HG03066 (cell line): ENCODE data around the gene EPHB6.

Source experiments
- ATAC-seq: cut with Tn5 transposase; IDR thresholded peaks from one replicate; pipeline ENCODE4 v1.9.1; 2021; ENCODE audit warnings: low read depth; ENCODE audit not compliant: unreplicated experiment

The EPHB6 gene

DNA sequence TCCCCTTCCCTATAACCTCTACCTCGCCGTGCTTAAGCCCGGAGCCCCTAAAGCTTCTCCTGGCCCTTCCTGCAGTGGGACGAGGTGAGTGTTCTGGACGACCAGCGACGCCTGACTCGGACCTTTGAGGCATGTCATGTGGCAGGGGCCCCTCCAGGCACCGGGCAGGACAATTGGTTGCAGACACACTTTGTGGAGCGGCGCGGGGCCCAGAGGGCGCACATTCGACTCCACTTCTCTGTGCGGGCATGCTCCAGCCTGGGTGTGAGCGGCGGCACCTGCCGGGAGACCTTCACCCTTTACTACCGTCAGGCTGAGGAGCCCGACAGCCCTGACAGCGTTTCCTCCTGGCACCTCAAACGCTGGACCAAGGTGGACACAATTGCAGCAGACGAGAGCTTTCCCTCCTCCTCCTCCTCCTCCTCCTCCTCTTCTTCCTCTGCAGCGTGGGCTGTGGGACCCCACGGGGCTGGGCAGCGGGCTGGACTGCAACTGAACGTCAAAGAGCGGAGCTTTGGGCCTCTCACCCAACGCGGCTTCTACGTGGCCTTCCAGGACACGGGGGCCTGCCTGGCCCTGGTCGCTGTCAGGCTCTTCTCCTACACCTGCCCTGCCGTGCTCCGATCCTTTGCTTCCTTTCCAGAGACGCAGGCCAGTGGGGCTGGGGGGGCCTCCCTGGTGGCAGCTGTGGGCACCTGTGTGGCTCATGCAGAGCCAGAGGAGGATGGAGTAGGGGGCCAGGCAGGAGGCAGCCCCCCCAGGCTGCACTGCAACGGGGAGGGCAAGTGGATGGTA is 9.2 kb downstream of the EPHB6 start:
- ATAC-seq: no peak

DNA sequence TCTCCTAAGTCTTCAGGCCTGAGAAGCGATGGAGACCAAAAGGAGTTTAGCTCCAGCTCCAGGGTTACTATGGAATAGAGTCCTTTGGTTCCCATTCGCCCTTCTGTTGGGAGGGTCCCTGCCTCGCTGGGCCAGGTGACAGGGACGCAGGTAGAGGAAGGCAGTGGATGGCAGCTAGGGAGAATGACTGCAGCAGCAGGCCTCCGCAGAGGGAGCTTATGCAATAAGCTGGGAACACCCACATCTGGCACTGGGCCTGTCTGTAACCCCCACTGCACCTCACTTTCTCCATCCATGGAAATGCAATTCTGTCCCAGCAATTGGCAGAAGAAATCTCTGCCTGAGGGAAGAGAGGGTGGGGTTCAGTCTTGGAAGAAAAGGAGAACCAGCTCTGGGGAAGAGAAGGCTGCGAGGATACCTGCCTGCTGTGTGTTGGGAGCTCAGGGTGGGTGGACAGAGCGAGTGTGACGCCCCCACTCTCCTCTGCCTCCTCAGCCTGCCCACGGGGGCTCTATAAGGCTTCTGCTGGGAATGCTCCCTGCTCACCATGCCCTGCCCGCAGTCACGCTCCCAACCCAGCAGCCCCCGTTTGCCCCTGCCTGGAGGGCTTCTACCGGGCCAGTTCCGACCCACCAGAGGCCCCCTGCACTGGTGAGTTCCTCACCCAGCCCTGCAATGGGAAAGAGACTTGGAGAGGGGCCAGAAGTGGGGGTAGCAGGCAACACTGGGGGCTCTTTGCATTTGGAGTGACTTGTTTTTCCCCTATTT is 10.3 kb downstream of the EPHB6 start:
- ATAC-seq: no peak

DNA sequence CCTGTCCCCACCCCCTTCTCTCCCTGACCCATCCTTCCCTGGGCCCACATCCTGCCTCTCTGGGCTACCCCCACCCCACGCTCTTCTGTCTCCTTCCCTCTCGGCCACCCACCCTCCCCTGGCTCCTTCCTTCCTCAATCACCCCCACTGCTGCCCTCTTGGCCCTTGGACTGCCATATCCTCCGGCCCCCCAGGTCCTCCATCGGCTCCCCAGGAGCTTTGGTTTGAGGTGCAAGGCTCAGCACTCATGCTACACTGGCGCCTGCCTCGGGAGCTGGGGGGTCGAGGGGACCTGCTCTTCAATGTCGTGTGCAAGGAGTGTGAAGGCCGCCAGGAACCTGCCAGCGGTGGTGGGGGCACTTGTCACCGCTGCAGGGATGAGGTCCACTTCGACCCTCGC is 10.9 kb downstream of the EPHB6 start:
- no peak for ATAC-seq

DNA sequence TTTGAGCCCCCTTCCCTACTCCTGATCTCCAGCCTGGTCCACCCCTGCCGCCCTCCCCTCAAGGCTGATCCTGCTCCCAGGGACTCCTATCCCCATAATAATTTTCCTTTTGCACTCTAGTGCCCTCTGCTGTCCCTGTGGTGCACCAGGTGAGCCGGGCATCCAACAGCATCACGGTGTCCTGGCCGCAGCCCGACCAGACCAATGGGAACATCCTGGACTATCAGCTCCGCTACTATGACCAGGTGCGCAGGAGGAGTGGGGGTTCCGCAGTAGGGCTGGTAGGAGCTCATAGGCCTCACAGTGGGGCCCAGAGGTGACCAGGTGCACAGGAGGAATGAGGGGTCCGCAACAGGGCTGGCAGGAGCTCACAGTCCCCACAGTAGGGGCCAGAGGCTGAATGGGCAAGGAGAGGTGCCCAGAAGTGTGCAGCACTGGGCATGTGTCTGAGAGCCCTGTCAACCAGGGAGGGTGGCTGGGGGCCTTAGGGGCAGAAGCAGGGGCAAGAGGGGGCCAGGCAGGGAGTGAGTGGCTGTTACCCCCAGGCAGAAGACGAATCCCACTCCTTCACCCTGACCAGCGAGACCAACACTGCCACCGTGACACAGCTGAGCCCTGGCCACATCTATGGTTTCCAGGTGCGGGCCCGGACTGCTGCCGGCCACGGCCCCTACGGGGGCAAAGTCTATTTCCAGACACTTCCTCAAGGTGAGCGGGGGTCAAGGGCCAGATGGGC is 11.7 kb downstream of the EPHB6 start:
- no peak for ATAC-seq

DNA sequence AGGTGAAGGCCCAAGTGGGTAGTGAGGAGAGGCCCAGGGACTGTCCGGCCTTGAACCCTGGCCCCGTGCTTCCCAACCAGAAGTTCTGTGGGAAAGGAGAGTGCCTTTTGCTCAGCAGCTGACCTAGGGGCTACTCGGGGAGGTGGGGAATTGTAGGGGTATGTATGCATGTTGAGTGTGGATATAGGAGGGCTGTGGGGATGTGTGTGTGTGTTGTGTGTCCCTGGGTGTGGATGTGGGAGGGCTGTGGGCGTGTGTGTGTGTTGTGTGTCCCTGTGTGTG is 12.2 kb downstream of the EPHB6 start:
- ATAC-seq: no peak

DNA sequence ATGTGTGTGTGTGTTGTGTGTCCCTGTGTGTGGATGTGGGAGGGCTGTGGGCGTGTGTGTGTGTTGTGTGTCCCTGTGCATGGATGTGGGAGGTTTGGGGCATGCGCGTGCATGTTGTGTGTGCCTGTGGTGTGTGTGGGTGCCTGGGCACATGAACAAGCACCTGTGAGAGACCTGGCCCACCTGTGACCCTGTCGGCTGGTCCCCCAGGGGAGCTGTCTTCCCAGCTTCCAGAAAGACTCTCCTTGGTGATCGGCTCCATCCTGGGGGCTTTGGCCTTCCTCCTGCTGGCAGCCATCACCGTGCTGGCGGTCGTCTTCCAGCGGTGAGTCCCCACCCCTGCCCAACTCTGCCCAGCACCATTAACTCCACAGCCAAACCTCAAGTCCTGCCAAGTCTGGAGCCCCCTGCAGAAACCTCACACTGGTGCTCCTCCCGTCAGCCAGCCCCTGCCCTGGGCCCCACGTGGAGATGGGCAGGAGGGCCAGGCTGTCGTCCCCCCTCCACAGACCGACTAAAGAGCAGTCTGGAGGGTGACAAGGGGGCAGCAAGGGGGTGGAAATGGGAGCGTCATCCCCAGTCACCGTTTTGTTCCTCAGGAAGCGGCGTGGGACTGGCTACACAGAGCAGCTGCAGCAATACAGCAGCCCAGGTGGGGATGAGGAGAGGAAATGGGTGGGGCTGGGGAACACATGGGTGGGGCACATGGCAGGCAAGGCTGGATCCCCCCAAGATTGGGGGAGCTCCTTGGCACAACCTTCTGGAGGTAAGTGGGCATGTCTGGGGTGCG is 12.7 kb downstream of the EPHB6 start:
- ATAC-seq: no peak

DNA sequence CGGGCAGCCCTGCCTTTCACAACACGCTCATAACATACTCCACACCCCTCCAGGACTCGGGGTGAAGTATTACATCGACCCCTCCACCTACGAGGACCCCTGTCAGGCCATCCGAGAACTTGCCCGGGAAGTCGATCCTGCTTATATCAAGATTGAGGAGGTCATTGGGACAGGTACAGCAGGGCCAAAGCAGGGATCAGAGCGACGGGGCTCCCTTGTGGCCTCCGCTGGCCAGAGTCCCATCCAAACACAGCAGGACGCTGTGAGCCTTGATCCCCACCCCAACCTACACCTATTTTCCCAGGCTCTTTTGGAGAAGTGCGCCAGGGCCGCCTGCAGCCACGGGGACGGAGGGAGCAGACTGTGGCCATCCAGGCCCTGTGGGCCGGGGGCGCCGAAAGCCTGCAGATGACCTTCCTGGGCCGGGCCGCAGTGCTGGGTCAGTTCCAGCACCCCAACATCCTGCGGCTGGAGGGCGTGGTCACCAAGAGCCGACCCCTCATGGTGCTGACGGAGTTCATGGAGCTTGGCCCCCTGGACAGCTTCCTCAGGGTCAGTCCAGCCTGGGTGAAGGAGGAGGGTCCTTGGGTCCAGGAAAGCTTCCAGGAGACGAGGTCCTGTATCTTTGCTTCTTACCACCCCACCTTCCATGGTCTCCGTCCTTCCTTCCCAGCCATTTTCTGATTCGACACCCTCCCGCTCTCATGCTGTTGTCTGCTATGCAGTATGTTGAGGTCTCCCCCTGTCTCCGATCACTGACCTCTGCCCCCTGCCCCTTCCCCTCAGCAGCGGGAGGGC is 13.5 kb downstream of the EPHB6 start:
- ATAC-seq: no peak

DNA sequence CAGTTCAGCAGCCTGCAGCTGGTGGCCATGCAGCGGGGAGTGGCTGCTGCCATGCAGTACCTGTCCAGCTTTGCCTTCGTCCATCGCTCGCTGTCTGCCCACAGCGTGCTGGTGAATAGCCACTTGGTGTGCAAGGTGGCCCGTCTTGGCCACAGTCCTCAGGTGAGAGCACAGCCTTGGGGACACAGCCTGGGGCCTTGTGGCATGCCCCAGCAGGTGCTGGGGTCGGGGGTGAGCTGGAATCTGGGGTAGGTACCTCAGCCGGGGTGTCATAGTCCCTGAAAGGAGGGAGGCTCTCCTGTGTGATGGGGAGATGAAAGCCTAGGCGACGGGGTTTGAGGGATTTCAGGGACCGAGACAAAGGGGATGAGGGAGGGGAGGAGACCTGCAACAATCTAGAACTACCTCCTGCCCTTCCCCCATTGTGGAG is 14.1 kb downstream of the EPHB6 start:
- ATAC-seq: no peak

DNA sequence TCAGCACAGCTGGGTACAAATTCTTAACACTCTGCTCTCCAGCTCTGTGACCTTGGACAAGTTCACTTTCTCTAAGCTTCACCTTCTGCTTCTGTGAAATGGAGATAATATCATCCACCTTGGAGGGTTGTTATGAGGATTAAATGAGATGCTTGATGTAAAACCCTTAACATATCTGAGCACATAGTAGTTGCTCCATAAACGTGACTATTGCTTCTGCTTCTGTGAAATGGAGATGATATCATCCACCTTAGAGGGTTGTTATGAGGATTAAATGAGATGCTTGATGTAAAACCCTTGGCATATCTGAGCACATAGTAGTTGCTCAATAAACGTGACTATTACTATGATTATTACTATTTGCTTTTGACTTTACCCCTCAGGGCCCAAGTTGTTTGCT is 14.6 kb downstream of the EPHB6 start:
- no peak for ATAC-seq

DNA sequence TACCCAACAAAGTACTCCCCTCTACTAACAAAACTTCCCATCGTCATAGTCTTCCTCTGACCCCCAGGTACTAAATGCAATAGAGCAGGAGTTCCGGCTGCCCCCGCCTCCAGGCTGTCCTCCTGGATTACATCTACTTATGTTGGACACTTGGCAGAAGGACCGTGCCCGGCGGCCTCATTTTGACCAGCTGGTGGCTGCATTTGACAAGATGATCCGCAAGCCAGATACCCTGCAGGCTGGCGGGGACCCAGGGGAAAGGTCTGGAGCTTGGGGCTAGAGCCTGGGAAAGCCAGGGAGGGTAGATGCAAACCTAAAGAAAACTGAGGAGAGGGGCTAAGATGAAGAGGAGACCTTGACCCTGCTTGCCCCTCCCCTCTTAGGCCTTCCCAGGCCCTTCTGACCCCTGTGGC is 15.3 kb downstream of the EPHB6 start:
- no peak for ATAC-seq

DNA sequence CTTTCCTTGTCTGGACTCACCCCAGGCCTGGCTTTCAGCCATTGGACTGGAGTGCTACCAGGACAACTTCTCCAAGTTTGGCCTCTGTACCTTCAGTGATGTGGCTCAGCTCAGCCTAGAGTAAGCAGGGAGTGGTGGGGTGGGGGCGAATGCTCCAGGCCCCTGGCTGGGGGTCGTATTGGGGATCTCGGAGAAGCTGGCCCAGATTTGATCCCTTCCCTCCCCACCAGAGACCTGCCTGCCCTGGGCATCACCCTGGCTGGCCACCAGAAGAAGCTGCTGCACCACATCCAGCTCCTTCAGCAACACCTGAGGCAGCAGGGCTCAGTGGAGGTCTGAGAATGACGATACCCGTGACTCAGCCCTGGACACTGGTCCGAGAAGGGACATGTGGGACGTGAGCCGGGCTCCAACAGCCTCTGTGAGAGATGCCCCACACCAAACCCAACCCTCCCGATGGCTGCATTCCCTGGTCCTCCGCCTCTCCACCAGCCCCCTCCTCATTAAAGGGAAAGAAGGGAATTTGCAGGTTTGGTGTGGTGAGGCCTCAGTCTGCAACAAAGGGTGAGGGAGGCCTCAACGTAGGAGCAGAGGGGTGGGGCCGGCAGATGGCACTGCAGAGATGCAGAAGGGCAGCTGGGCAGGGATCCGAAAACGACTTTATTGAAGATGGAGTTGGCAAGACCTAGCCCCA is 15.8 kb downstream of the EPHB6 start:
- no peak for ATAC-seq

DNA sequence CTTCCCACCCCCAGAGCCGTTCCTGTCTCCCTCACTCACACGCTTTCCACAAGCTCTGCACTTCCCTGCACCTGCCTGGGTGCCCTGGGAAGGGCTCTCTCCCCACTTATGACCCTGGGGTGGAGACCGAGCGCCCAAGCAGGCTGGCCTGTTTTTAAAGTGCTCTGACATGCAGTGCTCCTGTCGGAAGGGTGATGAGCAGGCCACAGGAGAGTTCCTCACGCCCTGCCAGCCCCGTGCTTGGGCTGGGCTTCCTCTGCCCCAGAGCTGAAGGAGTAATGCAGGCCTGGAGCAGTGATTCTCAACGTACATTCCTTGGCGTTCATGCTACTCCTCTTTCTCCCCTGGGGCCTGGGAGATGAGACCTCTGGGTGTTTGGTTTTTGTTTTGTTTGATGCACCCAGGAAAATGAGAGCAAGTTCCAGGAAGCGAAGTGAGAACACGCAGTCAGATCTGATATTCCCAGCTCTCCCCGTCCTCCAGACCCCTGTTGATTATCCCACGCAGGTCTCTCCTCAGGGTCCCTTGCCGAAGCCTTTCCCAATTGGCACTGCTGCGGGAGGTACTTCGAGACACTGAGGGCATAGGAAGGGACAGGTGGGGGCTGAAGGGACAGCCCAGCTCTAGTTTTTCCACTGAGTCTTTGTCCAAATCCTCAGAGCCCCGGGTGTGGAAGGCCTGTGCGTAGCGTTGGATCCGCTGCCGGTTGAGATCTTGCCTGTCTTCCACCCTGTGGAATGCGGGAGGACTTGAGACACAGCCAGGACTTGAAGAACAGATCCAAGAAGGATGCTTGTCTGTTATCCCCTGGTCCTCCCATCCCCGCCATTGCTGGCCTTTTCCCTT is 16.6 kb downstream of the EPHB6 start:
- no peak for ATAC-seq

DNA sequence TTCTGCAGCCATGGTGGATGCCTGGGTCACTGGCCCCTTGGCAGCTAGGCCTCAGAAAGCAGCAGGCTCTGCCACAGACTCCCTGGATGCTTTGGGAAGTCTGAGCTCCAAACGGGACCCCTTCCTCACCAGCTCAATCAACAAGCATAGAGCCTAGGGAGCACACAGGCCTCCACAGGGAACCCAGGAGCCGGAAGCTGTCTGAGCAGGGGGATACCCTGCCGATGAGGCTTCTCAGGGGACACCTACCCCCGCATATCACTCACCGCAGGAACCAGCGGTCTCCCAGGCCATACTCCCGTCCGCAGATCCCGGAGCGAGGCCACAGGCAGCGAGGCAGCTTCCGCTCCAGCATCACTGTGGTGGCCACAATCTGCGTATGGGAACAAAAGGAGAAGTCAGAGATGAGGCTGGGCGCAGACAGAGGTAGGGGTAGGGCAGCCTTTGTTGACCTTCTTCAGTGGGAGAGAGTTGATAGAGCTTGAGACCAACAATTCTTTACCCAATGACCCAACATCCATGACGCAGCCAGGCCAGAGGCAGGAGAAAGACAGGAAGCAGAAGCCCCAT is 17.3 kb downstream of the EPHB6 start:
- no peak for ATAC-seq

DNA sequence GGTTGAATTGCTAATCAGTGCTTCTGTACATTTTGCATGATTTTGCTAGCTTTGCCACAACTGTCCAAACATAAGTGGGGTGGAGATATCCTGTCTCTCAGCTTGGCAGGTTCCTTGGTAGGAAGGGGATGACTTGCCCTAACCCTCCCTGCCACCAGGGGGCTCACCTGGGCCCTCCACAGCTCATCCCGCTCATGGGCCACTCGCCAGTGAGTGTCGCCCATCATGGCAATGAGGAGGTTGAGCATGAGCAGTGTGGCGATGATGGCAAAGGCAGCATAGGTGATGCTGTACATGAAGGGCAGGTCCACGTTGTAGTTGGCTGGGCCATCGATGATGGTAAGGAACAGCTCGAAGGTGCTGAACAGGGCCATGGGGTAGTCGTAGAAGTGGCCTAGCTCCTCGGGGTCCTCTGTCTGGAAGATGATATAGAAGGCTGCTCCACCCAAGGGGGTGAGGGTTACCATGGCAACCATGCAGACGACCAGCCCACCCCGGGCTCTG is 18.5 kb downstream of the EPHB6 start:
- ATAC-seq: no peak

DNA sequence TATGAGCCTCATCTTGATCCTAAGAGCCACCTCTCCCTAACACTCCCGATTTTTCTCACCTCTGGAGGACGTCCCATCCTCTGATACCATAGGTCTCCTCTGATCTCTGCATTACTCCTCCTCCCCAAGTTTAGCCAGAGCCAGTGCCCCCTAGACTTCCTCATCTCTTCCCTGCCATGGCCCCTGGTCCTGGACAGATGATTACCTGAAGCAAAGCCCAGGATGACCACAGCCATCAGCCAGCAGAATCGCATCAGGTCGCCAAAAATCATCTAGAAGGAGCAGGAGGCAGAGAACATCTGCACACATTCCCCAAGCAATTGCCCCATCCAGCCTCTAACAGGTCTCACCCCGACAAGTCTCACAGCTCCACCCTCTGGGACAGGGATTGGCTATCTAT is 19.0 kb downstream of the EPHB6 start:
- ATAC-seq: no peak

DNA sequence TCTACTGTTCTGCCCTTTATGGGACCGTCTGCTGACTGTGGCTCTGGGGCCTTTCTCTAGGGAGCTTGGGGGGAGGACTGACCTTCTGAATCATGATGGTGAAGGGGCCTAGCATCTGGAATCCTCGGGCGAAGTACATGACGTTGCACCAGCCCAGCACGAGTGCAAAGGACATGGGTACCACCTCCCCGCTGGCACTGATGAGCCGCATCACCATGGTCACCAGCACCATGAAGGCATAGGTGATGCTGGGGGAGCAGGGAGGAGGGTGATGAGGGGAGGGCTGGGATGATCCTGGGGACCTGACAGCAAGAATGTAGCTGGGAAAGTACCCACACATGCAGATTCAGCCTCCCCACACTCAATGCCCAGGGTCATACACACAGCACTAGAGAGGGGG is 19.5 kb downstream of the EPHB6 start:
- ATAC-seq: no peak

DNA sequence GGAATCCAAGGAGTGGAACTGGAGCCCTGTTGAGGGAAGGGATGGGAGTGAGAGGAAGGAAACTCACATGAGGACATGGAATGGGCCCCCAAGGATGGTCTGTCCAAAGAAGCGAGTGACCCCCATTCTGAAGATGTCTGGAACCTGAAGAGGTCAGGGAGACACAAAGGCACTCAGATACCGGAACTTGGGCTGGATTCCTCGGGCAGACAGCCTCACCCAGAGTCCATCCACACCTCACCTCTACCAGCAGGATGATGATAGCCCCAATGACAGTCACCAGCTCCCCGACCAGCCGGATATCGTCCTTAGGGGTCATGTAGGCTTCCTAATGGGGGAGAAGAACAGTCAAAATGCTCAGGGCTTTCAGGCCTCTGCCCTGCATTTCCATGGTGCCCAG is 20.0 kb downstream of the EPHB6 start:
- no peak for ATAC-seq

DNA sequence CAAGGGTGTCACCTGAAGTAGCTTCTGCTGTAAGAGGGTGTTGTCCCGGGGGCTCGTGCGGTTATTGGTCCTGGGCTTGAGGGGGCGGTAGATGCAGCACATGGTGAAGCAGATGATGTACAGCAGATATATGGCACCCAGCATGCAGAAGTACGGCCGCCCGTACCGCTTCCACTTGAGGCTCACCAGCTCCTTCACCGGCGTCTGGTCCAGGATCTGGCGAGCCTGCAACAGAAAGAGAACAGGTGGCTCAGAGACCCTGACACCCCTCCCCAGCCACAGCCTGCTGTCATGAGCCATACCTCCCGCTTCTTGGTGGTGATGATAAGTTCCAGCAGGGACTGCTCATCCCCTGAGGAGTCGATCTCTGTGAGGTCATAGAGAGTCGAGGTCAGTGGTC is 20.6 kb downstream of the EPHB6 start:
- no peak for ATAC-seq
